ENCODE results near the gene FILIP1L. TPM values are rescaled to one million over a fixed set of nuclear protein-coding genes. Genes with fewer than 3 reads are reported as not detected.
"Not testable (repeated sequence)": the region's sequence is repeated elsewhere in the genome, so short reads cannot be mapped to it uniquely, and the experiment has no call there.

Gene FILIP1L
- total RNA-seq, 2 experiments from 2014 or later = 1.5 to 1.7 TPM

GRCh38 chr3:99845331-99845730, 269.0 kb downstream of the FILIP1L start:
- Mint-ChIP-seq H3K9me3 (ENCODE audit: insufficient read depth) (no peaks in the 10 kb centered on the region), H3K27ac (no peak overlapping the region), H3K27me3 (ENCODE audit: low read depth) (no peaks in the 10 kb centered on the region), H3K4me3 (no peak overlapping the region), H3K4me1 (ENCODE audit: low read depth) (peaks cover 18% of the 10 kb centered on the region), H3K36me3 (ENCODE audit: low read depth) (no peaks in the 10 kb centered on the region)
- ATAC-seq (no peak), DNase-seq (no peak)
- POLR2A ChIA-PET = no interaction called here
- CTCF ChIA-PET = interaction anchor here (1.0 to 2.5 kb wide), 2 partner anchors 49 to 394 kb away, joined by 3 to 10 read pairs; no protein-coding TSS in a partner anchor

GRCh38 chr3:99843590-99844258, 270.6 kb downstream of the FILIP1L start:
- no peak for ATAC-seq
- ChIA-PET CTCF (interaction anchor here (0.6 to 2.5 kb wide), 25 partner anchors 10 to 417 kb away, joined by 3 to 72 read pairs (median 5); partner anchors contain the start of gene TBC1D23), POLR2A (no interaction called here)
- DNase-seq = no peak
- H3K4me1 Mint-ChIP-seq (ENCODE audit: low read depth) = peaks cover 18% of the 10 kb centered on the region
- no peak overlapping the region for H3K4me3 Mint-ChIP-seq
- H3K27me3 Mint-ChIP-seq (ENCODE audit: low read depth) = no peaks in the 10 kb centered on the region
- no peaks in the 10 kb centered on the region for H3K9me3 Mint-ChIP-seq (ENCODE audit: insufficient read depth)
- H3K27ac Mint-ChIP-seq = no peak overlapping the region
- H3K36me3 Mint-ChIP-seq (ENCODE audit: low read depth) = no peaks in the 10 kb centered on the region

- POLR2A ChIA-PET = no interaction called here
- DNase-seq (no peak), ATAC-seq (peak; percentile 63)
- no peaks in the 10 kb centered on the region for H3K27me3 Mint-ChIP-seq (ENCODE audit: low read depth)
- no peaks in the 10 kb centered on the region for H3K9me3 Mint-ChIP-seq (ENCODE audit: insufficient read depth)
- CTCF ChIA-PET = interaction anchor here (0.6 to 2.5 kb wide), 26 partner anchors 9 to 470 kb away, joined by 3 to 72 read pairs (median 4); partner anchors contain the start of gene TBC1D23
- no peak overlapping the region for H3K4me3 Mint-ChIP-seq
- peaks cover 18% of the 10 kb centered on the region for H3K4me1 Mint-ChIP-seq (ENCODE audit: low read depth)
- H3K27ac Mint-ChIP-seq = no peak overlapping the region
- no peaks in the 10 kb centered on the region for H3K36me3 Mint-ChIP-seq (ENCODE audit: low read depth)
Measured at GRCh38 chr3:99842826-99843589, 271.3 kb downstream of the FILIP1L start.

GRCh38 chr3:99841949-99842348, 272.4 kb downstream of the FILIP1L start:
- CTCF ChIA-PET = interaction anchor here (0.9 to 2.8 kb wide), 6 partner anchors 10 to 419 kb away, joined by 3 to 18 read pairs (median 6); partner anchors contain the start of gene TBC1D23
- H3K27me3 Mint-ChIP-seq (ENCODE audit: low read depth); H3K9me3 Mint-ChIP-seq (ENCODE audit: insufficient read depth); H3K36me3 Mint-ChIP-seq (ENCODE audit: low read depth); H3K4me3 Mint-ChIP-seq; POLR2A ChIA-PET; H3K27ac Mint-ChIP-seq; ATAC-seq; DNase-seq: not testable (repeated sequence)
- peaks cover 18% of the 10 kb centered on the region for H3K4me1 Mint-ChIP-seq (ENCODE audit: low read depth)

- H3K9me3 Mint-ChIP-seq (ENCODE audit: insufficient read depth) = no peaks in the 10 kb centered on the region
- no peak for ATAC-seq
- POLR2A ChIA-PET = no interaction called here
- no peak for DNase-seq
- no peaks in the 10 kb centered on the region for H3K27me3 Mint-ChIP-seq (ENCODE audit: low read depth)
- H3K36me3 Mint-ChIP-seq (ENCODE audit: low read depth) = no peaks in the 10 kb centered on the region
- no peak overlapping the region for H3K4me3 Mint-ChIP-seq
- CTCF ChIA-PET = interaction anchor here (1.1 to 2.8 kb wide), 4 partner anchors 11 to 415 kb away, joined by 3 to 18 read pairs (median 4); no protein-coding TSS in a partner anchor
- peaks cover 12% of the 10 kb centered on the region for H3K4me1 Mint-ChIP-seq (ENCODE audit: low read depth)
- no peak overlapping the region for H3K27ac Mint-ChIP-seq
Measured at GRCh38 chr3:99839613-99840012, 274.7 kb downstream of the FILIP1L start.

- ChIA-PET POLR2A (no interaction called here), CTCF (interaction anchor here (1.2 to 1.7 kb wide), 2 partner anchors 230 to 415 kb away, joined by 4 to 5 read pairs; no protein-coding TSS in a partner anchor)
- H3K36me3 Mint-ChIP-seq (ENCODE audit: low read depth) = no peaks in the 10 kb centered on the region
- no peak for DNase-seq
- no peaks in the 10 kb centered on the region for H3K27me3 Mint-ChIP-seq (ENCODE audit: low read depth)
- no peaks in the 10 kb centered on the region for H3K9me3 Mint-ChIP-seq (ENCODE audit: insufficient read depth)
- peaks cover 7% of the 10 kb centered on the region for H3K4me1 Mint-ChIP-seq (ENCODE audit: low read depth)
- no peak overlapping the region for H3K27ac Mint-ChIP-seq
- no peak overlapping the region for H3K4me3 Mint-ChIP-seq
- ATAC-seq = no peak
Measured at GRCh38 chr3:99838755-99839154, 275.5 kb downstream of the FILIP1L start.

- ATAC-seq = no peak
- Mint-ChIP-seq H3K9me3 (ENCODE audit: insufficient read depth) (no peaks in the 10 kb centered on the region), H3K27me3 (ENCODE audit: low read depth) (no peaks in the 10 kb centered on the region), H3K4me3 (no peak overlapping the region), H3K36me3 (ENCODE audit: low read depth) (no peaks in the 10 kb centered on the region), H3K27ac (no peak overlapping the region), H3K4me1 (ENCODE audit: low read depth) (peaks cover 3% of the 10 kb centered on the region)
- ChIA-PET CTCF (interaction anchor here (1.5 to 1.9 kb wide), 2 partner anchors 10 to 416 kb away, joined by 4 to 9 read pairs; no protein-coding TSS in a partner anchor), POLR2A (no interaction called here)
- DNase-seq = no peak
Measured at GRCh38 chr3:99837715-99838114, 276.6 kb downstream of the FILIP1L start.

- ChIA-PET CTCF (interaction anchor here (1.5 to 1.9 kb wide), 2 partner anchors 9 to 417 kb away, joined by 4 to 9 read pairs; no protein-coding TSS in a partner anchor), POLR2A (no interaction called here)
- DNase-seq = no peak
- H3K4me1 Mint-ChIP-seq (ENCODE audit: low read depth) = peaks cover 3% of the 10 kb centered on the region
- ATAC-seq = no peak
- H3K9me3 Mint-ChIP-seq (ENCODE audit: insufficient read depth) = no peaks in the 10 kb centered on the region
- no peak overlapping the region for H3K27ac Mint-ChIP-seq
- no peaks in the 10 kb centered on the region for H3K27me3 Mint-ChIP-seq (ENCODE audit: low read depth)
- H3K36me3 Mint-ChIP-seq (ENCODE audit: low read depth) = no peaks in the 10 kb centered on the region
- H3K4me3 Mint-ChIP-seq = no peak overlapping the region
Measured at GRCh38 chr3:99836681-99837080, 277.6 kb downstream of the FILIP1L start.

- DNase-seq (no peak), ATAC-seq (no peak)
- Mint-ChIP-seq H3K36me3 (ENCODE audit: low read depth) (no peaks in the 10 kb centered on the region), H3K27me3 (ENCODE audit: low read depth) (no peaks in the 10 kb centered on the region), H3K9me3 (ENCODE audit: insufficient read depth) (no peaks in the 10 kb centered on the region), H3K4me1 (ENCODE audit: low read depth) (peaks cover 3% of the 10 kb centered on the region), H3K27ac (no peak overlapping the region), H3K4me3 (no peak overlapping the region)
- ChIA-PET CTCF (interaction anchor here (1.0 to 5.7 kb wide), 6 partner anchors 9 to 755 kb away, joined by 4 to 78 read pairs (median 4); partner anchors contain the start of gene CMSS1), POLR2A (interaction anchor here (0.6 kb wide), 1 partner anchor 214 kb away, joined by 5 read pairs; no protein-coding TSS in a partner anchor)
Measured at GRCh38 chr3:99834211-99834957, 279.9 kb downstream of the FILIP1L start.

- POLR2A ChIA-PET = interaction anchor here (0.6 kb wide), 1 partner anchor 214 kb away, joined by 5 read pairs; no protein-coding TSS in a partner anchor
- Mint-ChIP-seq H3K27me3 (ENCODE audit: low read depth) (no peaks in the 10 kb centered on the region), H3K27ac (no peak overlapping the region), H3K36me3 (ENCODE audit: low read depth) (no peaks in the 10 kb centered on the region), H3K9me3 (ENCODE audit: insufficient read depth) (no peaks in the 10 kb centered on the region), H3K4me1 (ENCODE audit: low read depth) (peaks cover 3% of the 10 kb centered on the region), H3K4me3 (no peak overlapping the region)
- DNase-seq (no peak), ATAC-seq (no peak)
- CTCF ChIA-PET = interaction anchor here (1.0 to 5.7 kb wide), 9 partner anchors 8 to 756 kb away, joined by 3 to 78 read pairs (median 5); partner anchors contain the start of gene CMSS1
Measured at GRCh38 chr3:99833617-99834205, 280.6 kb downstream of the FILIP1L start.

GRCh38 chr3:99829844-99830243, 284.5 kb downstream of the FILIP1L start:
- no peaks in the 10 kb centered on the region for H3K36me3 Mint-ChIP-seq (ENCODE audit: low read depth)
- no peaks in the 10 kb centered on the region for H3K27me3 Mint-ChIP-seq (ENCODE audit: low read depth)
- H3K27ac Mint-ChIP-seq = no peak overlapping the region
- ChIA-PET POLR2A (no interaction called here), CTCF (interaction anchor here (1.5 to 5.7 kb wide), 2 partner anchors 46 to 426 kb away, joined by 3 to 78 read pairs; no protein-coding TSS in a partner anchor)
- DNase-seq (no peak), ATAC-seq (no peak)
- no peak overlapping the region for H3K4me3 Mint-ChIP-seq
- no peaks in the 10 kb centered on the region for H3K9me3 Mint-ChIP-seq (ENCODE audit: insufficient read depth)
- peaks cover 9% of the 10 kb centered on the region for H3K4me1 Mint-ChIP-seq (ENCODE audit: low read depth)
